HCT116 (cell line): ENCODE results near the gene OR11A1. TPM values are rescaled to one million over a fixed set of nuclear protein-coding genes. Genes with fewer than 3 reads are reported as not detected.

Source experiments
- ATAC-seq: fragments of 200-7000 bp; cut with Tn5 transposase; 2 replicates; pipeline ENCODE4 v1.9.1; 2020; ENCODE audit warnings: mild to moderate bottlenecking, moderate library complexity
- BruUV-seq: library from RNA; stranded (reverse); fragments of 400-500 nt; replicated peaks from 2 replicates; lab custom pipeline; 2021; lab: Mats Ljungman, UMichigan
- CTCF ChIA-PET: fragments of 300-600 bp; sonication (Branson Sonifier 250); formaldehyde crosslinking; loops from one replicate; lab custom pipeline; 2021; ENCODE audit warnings: antibody characterized with exemption; lab: Charles Lee
- POLR2A ChIA-PET: fragments of 300-600, 350-600 bp; sonication (Branson Sonifier 250); formaldehyde crosslinking; loops from one replicate; lab custom pipeline; 2021; ENCODE audit warnings: antibody characterized with exemption; lab: Charles Lee
- RAD21 ChIA-PET, 2 experiments: fragments of 300-600 bp; sonication (Branson Sonifier 250); formaldehyde crosslinking; loops; one replicate each; lab custom pipeline; 2023; ENCODE audit warnings: low total read pairs in 2 of 2; ENCODE audit not compliant: uncharacterized antibody in 2 of 2, unreplicated experiment in 2 of 2, low non-redundant PET in 1 of 2; lab: Charles Lee
- DNase-seq: peaks from one replicate; pipeline ENCODE4 v3.0.0-alpha.2; 2010; ENCODE audit warnings: low read depth, low spot score
- H2AFZ ChIP-seq: fragments of 200-600 bp; shearing (Covaris generic), sonication (generic); 2 replicates; pipeline ENCODE4 v1.6.1; 2017; ENCODE audit warnings: low read depth, mixed run types, mixed read lengths, antibody characterized with exemption, low read length; ENCODE audit not compliant: poor library complexity, severe bottlenecking
- H3K27ac ChIP-seq: 2 replicates; pipeline ENCODE4 v1.5.1; 2012; ENCODE audit warnings: low read depth, low read length
- H3K27me3 ChIP-seq: fragments of 200-600 bp; sonication (generic); 2 replicates; pipeline ENCODE4 v1.6.1; 2016; ENCODE audit warnings: mixed run types, low read length, mixed read lengths; ENCODE audit not compliant: insufficient read depth
- H3K36me3 ChIP-seq, 2 experiments: fragments of 200-500 bp in 1 of 2; fragments of 200-600 bp in 1 of 2; sonication (Bioruptor generic) in 1 of 2; sonication (generic) in 1 of 2; 2 replicates each; pipeline versions ENCODE4 v1.5.1 to v1.6.1; 2014 to 2016; ENCODE audit warnings: low read length in 2 of 2, inconsistent platforms in 1 of 2, mixed read lengths in 1 of 2, mixed run types in 1 of 2; ENCODE audit not compliant: insufficient read depth in 2 of 2, control insufficient read depth in 1 of 2
- H3K4me1 ChIP-seq, 2 experiments: fragments of 200-600 bp in 1 of 2; sonication (generic) in 1 of 2; 2 replicates each; pipeline versions ENCODE4 v1.5.1 to v1.6.1; 2012 to 2017; ENCODE audit warnings: low read length in 2 of 2, inconsistent platforms in 1 of 2, mild to moderate bottlenecking in 1 of 2, mixed read lengths in 1 of 2, mixed run types in 1 of 2, moderate library complexity in 1 of 2; ENCODE audit not compliant: insufficient read depth in 2 of 2, control insufficient read depth in 1 of 2
- H3K4me2 ChIP-seq: fragments of 200-600 bp; sonication (generic); 2 replicates; pipeline ENCODE4 v1.6.1; 2017; ENCODE audit warnings: mixed run types, low read length, mixed read lengths
- H3K4me3 ChIP-seq, 2 experiments: fragments of 200-600 bp in 1 of 2; sonication (generic) in 1 of 2; replicated peaks in 1 of 2; 2 replicates each; pipeline ENCODE4 v1.5.1; 2011 to 2016; ENCODE audit warnings: low read length in 2 of 2, control low read depth in 1 of 2, low read depth in 1 of 2, mild to moderate bottlenecking in 1 of 2, mixed read lengths in 1 of 2, mixed run types in 1 of 2
- H3K79me2 ChIP-seq: fragments of 200-600 bp; sonication (generic); 2 replicates; pipeline ENCODE4 v1.6.1; 2017; ENCODE audit warnings: mild to moderate bottlenecking, mixed run types, low read length, moderate library complexity, mixed read lengths; ENCODE audit not compliant: insufficient read depth
- H3K9ac ChIP-seq: fragments of 200-600 bp; sonication (generic); 2 replicates; pipeline ENCODE4 v1.6.1; 2016; ENCODE audit warnings: low read length, mixed read lengths
- H3K9me2 ChIP-seq: fragments of 200-600 bp; sonication (generic), shearing (Covaris generic); 2 replicates; pipeline ENCODE4 v1.6.1; 2017; ENCODE audit warnings: mixed run types, mild to moderate bottlenecking, moderate library complexity; ENCODE audit not compliant: insufficient read depth
- H3K9me3 ChIP-seq, 2 experiments: fragments of 200-500 bp in 1 of 2; fragments of 200-600 bp in 1 of 2; sonication (Bioruptor generic) in 1 of 2; sonication (generic) in 1 of 2; 2 replicates each; pipeline ENCODE4 v1.6.1; 2014 to 2017; ENCODE audit warnings: low read length in 2 of 2, mixed read lengths in 2 of 2, inconsistent platforms in 1 of 2, low read depth in 1 of 2, mild to moderate bottlenecking in 1 of 2, mixed run types in 1 of 2, moderate library complexity in 1 of 2; ENCODE audit not compliant: control insufficient read depth in 1 of 2, insufficient read depth in 1 of 2
- H4K20me1 ChIP-seq: fragments of 200-600 bp; sonication (generic), shearing (Covaris generic); 2 replicates; pipeline ENCODE4 v1.6.1; 2017; ENCODE audit warnings: mixed run types, mild to moderate bottlenecking, moderate library complexity; ENCODE audit not compliant: insufficient read depth
- CBX3 ChIP-seq: IDR thresholded peaks from 2 replicates; pipeline ENCODE4 v1.6.1; 2012; ENCODE audit warnings: low read depth
- CEBPB ChIP-seq: IDR thresholded peaks from 2 replicates; pipeline ENCODE4 v1.6.1; 2012; ENCODE audit warnings: low read depth
- ELF1 ChIP-seq: IDR thresholded peaks from 2 replicates; pipeline ENCODE4 v1.6.1; 2012; ENCODE audit warnings: low read depth, borderline replicate concordance
- EZH2 ChIP-seq: fragments of 200-600 bp; sonication (generic); IDR thresholded peaks from 2 replicates; pipeline ENCODE4 v1.6.1; 2017; ENCODE audit warnings: antibody characterized with exemption, mixed run types
- EZH2phosphoT487 ChIP-seq: fragments of 200-600 bp; IDR thresholded peaks from 2 replicates; pipeline ENCODE4 v1.6.1; 2018; ENCODE audit warnings: antibody characterized with exemption, borderline replicate concordance
- FOSL1 ChIP-seq: IDR thresholded peaks from 2 replicates; pipeline ENCODE4 v1.6.1; 2012; ENCODE audit warnings: low read depth
- SP1 ChIP-seq: IDR thresholded peaks from 2 replicates; pipeline ENCODE4 v1.6.1; 2012; ENCODE audit warnings: low read depth
- SRF ChIP-seq: IDR thresholded peaks from 2 replicates; pipeline ENCODE4 v1.6.1; 2012; ENCODE audit warnings: low read depth
- intact Hi-C: fragments of 100-400 bp; cut with micrococcal nuclease; formaldehyde crosslinking; loops from 2 replicates; pipeline ENCODE4 v1.10.0; 2022
- total RNA-seq: library from RNA; stranded (reverse); gene quantifications from one replicate; pipeline ENCODE4 v1.2.1, GENCODE V29; 2021; ENCODE audit not compliant: unreplicated experiment
- TF ChIP-seq, protein P1 (sequence below): IDR thresholded peaks from 2 replicates; pipeline ENCODE4 v1.6.1; 2012; ENCODE audit warnings: low read depth

OR11A1 gene
- total RNA-seq, 1 experiment from 2014 or later: not detected

DNA sequence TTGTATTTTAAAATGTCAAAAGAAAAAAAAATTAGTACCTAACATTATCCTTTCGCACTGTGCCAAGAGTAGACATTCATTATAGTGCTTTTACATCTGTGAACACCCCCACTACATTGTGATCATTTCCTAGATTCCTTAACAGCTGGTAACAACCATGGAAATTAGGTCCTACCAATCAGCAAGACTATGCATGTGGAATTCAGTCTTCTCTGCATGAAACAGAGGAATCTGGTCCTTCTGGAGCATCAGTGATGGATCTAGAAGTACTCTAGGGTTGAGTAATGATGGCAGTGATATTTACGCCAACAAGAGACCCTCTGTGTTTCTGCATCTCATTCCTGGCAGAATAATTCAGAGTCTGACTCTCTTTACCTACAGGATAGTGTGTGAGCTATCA, 32.7 kb downstream of the OR11A1 start:
- H3K36me3 ChIP-seq: no peaks in the 10 kb centered on the region
- intact Hi-C loops: no loop called here
- TF ChIP-seq EZH2phosphoT487: no peak
- TF ChIP-seq CEBPB: no peak
- no peak for TF ChIP-seq EZH2
- TF ChIP-seq, protein P1, sequence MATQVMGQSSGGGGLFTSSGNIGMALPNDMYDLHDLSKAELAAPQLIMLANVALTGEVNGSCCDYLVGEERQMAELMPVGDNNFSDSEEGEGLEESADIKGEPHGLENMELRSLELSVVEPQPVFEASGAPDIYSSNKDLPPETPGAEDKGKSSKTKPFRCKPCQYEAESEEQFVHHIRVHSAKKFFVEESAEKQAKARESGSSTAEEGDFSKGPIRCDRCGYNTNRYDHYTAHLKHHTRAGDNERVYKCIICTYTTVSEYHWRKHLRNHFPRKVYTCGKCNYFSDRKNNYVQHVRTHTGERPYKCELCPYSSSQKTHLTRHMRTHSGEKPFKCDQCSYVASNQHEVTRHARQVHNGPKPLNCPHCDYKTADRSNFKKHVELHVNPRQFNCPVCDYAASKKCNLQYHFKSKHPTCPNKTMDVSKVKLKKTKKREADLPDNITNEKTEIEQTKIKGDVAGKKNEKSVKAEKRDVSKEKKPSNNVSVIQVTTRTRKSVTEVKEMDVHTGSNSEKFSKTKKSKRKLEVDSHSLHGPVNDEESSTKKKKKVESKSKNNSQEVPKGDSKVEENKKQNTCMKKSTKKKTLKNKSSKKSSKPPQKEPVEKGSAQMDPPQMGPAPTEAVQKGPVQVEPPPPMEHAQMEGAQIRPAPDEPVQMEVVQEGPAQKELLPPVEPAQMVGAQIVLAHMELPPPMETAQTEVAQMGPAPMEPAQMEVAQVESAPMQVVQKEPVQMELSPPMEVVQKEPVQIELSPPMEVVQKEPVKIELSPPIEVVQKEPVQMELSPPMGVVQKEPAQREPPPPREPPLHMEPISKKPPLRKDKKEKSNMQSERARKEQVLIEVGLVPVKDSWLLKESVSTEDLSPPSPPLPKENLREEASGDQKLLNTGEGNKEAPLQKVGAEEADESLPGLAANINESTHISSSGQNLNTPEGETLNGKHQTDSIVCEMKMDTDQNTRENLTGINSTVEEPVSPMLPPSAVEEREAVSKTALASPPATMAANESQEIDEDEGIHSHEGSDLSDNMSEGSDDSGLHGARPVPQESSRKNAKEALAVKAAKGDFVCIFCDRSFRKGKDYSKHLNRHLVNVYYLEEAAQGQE: no peak
- no peak for TF ChIP-seq ELF1
- TF ChIP-seq CBX3: no peak
- no peak for TF ChIP-seq SRF
- no peak for TF ChIP-seq SP1
- TF ChIP-seq FOSL1: no peak

More for the DNA sequence above, 32.7 kb downstream of the OR11A1 start:
- no peak overlapping the region for H3K4me3 ChIP-seq
- DNase-seq (no peak), ATAC-seq (no peak)
- RAD21 ChIA-PET: no interaction called here
- H3K9me3 ChIP-seq: no peaks in the 10 kb centered on the region
- no peak overlapping the region for H3K27ac ChIP-seq
- BruUV-seq: no TSS peak
- H3K4me2 ChIP-seq: no peak overlapping the region
- CTCF ChIA-PET: no interaction called here
- H3K4me1 ChIP-seq: no peaks in the 10 kb centered on the region
- no peaks in the 10 kb centered on the region for H4K20me1 ChIP-seq
- H3K9ac ChIP-seq: no peak overlapping the region
- no peaks in the 10 kb centered on the region for H3K79me2 ChIP-seq
- H2AFZ ChIP-seq: no peak overlapping the region
- H3K27me3 ChIP-seq: no peaks in the 10 kb centered on the region
- POLR2A ChIA-PET: no interaction called here
- H3K9me2 ChIP-seq: no peaks in the 10 kb centered on the region
